Measurements from ENCODE around the gene GADD45A.

GRCh38 chr1:67695963-67696362 is 11.0 kb downstream of the GADD45A start:
- TF ChIP-seq, protein P1, sequence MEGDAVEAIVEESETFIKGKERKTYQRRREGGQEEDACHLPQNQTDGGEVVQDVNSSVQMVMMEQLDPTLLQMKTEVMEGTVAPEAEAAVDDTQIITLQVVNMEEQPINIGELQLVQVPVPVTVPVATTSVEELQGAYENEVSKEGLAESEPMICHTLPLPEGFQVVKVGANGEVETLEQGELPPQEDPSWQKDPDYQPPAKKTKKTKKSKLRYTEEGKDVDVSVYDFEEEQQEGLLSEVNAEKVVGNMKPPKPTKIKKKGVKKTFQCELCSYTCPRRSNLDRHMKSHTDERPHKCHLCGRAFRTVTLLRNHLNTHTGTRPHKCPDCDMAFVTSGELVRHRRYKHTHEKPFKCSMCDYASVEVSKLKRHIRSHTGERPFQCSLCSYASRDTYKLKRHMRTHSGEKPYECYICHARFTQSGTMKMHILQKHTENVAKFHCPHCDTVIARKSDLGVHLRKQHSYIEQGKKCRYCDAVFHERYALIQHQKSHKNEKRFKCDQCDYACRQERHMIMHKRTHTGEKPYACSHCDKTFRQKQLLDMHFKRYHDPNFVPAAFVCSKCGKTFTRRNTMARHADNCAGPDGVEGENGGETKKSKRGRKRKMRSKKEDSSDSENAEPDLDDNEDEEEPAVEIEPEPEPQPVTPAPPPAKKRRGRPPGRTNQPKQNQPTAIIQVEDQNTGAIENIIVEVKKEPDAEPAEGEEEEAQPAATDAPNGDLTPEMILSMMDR (IDR thresholded peaks at IDR 0.05) = no peak
- no peak for TF ChIP-seq POLR2A (IDR thresholded peaks at IDR 0.05)

Measured in testis (tissue), 2 donors.